A673 (cell line): ENCODE measurements around the gene GPATCH3. TPM values are rescaled to one million over a fixed set of nuclear protein-coding genes. Genes with fewer than 3 reads are reported as not detected.
A peak's percentile ranks its signal among the peaks of the same experiment; 100 is the strongest.

Source experiments
- BruUV-seq: library from RNA; stranded (reverse); fragments of 400-500 nt; replicated peaks from 2 replicates; lab custom pipeline; 2021; lab: Mats Ljungman, UMichigan
- CTCF ChIA-PET: fragments of 300-600 bp; sonication (Branson Sonifier 250); formaldehyde crosslinking; loops from one replicate; lab custom pipeline; 2022; ENCODE audit warnings: antibody characterized with exemption; lab: Charles Lee
- POLR2A ChIA-PET: fragments of 300-600 bp; sonication (Branson Sonifier 250); formaldehyde crosslinking; loops from one replicate; lab custom pipeline; 2022; ENCODE audit warnings: antibody characterized with exemption; ENCODE audit not compliant: low non-redundant PET; lab: Charles Lee
- DNase-seq: peaks from one replicate; pipeline ENCODE4 v3.0.0-alpha.2; 2015; ENCODE audit warnings: low spot score
- H3K27ac ChIP-seq: fragments of 200-600 bp; sonication (generic); 2 replicates; pipeline ENCODE4 v1.5.1; 2016; ENCODE audit warnings: mixed run types, low read depth, mild to moderate bottlenecking, mixed read lengths, antibody characterized with exemption, low read length; ENCODE audit not compliant: poor library complexity, severe bottlenecking
- H3K27me3 ChIP-seq: fragments of 200-600 bp; sonication (generic); replicated peaks from 2 replicates; pipeline ENCODE4 v1.6.1; 2017; ENCODE audit warnings: mixed run types, low read depth, mild to moderate bottlenecking, mixed read lengths, antibody characterized with exemption, low read length; ENCODE audit not compliant: insufficient read depth, poor library complexity
- H3K36me3 ChIP-seq: fragments of 200-600 bp; sonication (generic); 2 replicates; pipeline ENCODE4 v1.6.1; 2016; ENCODE audit warnings: mixed run types, mild to moderate bottlenecking, mixed read lengths, antibody characterized with exemption, low read length; ENCODE audit not compliant: insufficient read depth, poor library complexity, severe bottlenecking
- H3K4me1 ChIP-seq: fragments of 200-600 bp; sonication (generic); 2 replicates; pipeline ENCODE4 v1.6.1; 2017; ENCODE audit warnings: mixed run types, mild to moderate bottlenecking, mixed read lengths, antibody characterized with exemption, low read length; ENCODE audit not compliant: insufficient read depth, poor library complexity, severe bottlenecking
- H3K4me3 ChIP-seq: fragments of 200-600 bp; sonication (generic); 2 replicates; pipeline ENCODE4 v1.5.1; 2016; ENCODE audit warnings: low read depth, mixed run types, mild to moderate bottlenecking, mixed read lengths, low read length; ENCODE audit not compliant: poor library complexity, severe bottlenecking
- H3K9me3 ChIP-seq: fragments of 200-600 bp; sonication (generic); 2 replicates; pipeline ENCODE4 v1.6.1; 2016; ENCODE audit warnings: mixed run types, low read depth, mild to moderate bottlenecking, mixed read lengths, antibody characterized with exemption, low read length; ENCODE audit not compliant: poor library complexity, severe bottlenecking
- EZH2 ChIP-seq: fragments of 200-600 bp; sonication (generic); IDR thresholded peaks from 2 replicates; pipeline ENCODE4 v1.6.1; 2017; ENCODE audit warnings: borderline replicate concordance, low read depth, mild to moderate bottlenecking, mixed read lengths, antibody characterized with exemption, low read length; ENCODE audit not compliant: poor library complexity, severe bottlenecking
- intact Hi-C: fragments of 100-400 bp; cut with micrococcal nuclease; formaldehyde crosslinking; loops from one replicate; pipeline ENCODE4 v1.10.0; 2022; ENCODE audit not compliant: unreplicated experiment
- total RNA-seq: library from RNA; stranded (reverse); gene quantifications from 2 replicates; pipeline ENCODE4 v1.2.3, GENCODE V29; 2021
- TF ChIP-seq, protein P1 (sequence below): fragments of 300-800, 200-600 bp; sonication (generic); conservative IDR thresholded peaks from 2 replicates; pipeline ENCODE4 v1.5.1; 2017; ENCODE audit warnings: low read depth, mild to moderate bottlenecking, antibody characterized with exemption, low read length, moderate library complexity, mixed read lengths

GPATCH3 gene
- total RNA-seq, 1 experiment from 2014 or later: 19.5 TPM

GRCh38 chr1:26897351-26897750 is 2.9 kb downstream of the GPATCH3 start:
- no TSS peak for BruUV-seq
- H3K4me1 ChIP-seq: peaks cover 7% of the 10 kb centered on the region
- DNase-seq: no peak
- CTCF ChIA-PET: interaction anchor here (0.6 to 1.4 kb wide), 3 partner anchors 10 to 77 kb away, joined by 3 to 6 read pairs (median 4); no protein-coding TSS in a partner anchor
- no peaks in the 10 kb centered on the region for H3K9me3 ChIP-seq
- no peaks in the 10 kb centered on the region for H3K27me3 ChIP-seq
- POLR2A ChIA-PET: no interaction called here
- intact Hi-C loops: no loop called here
- no peak for TF ChIP-seq EZH2
- TF ChIP-seq, protein P1, sequence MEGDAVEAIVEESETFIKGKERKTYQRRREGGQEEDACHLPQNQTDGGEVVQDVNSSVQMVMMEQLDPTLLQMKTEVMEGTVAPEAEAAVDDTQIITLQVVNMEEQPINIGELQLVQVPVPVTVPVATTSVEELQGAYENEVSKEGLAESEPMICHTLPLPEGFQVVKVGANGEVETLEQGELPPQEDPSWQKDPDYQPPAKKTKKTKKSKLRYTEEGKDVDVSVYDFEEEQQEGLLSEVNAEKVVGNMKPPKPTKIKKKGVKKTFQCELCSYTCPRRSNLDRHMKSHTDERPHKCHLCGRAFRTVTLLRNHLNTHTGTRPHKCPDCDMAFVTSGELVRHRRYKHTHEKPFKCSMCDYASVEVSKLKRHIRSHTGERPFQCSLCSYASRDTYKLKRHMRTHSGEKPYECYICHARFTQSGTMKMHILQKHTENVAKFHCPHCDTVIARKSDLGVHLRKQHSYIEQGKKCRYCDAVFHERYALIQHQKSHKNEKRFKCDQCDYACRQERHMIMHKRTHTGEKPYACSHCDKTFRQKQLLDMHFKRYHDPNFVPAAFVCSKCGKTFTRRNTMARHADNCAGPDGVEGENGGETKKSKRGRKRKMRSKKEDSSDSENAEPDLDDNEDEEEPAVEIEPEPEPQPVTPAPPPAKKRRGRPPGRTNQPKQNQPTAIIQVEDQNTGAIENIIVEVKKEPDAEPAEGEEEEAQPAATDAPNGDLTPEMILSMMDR: no peak
- H3K36me3 ChIP-seq: peaks cover 17% of the 10 kb centered on the region
- no peak overlapping the region for H3K4me3 ChIP-seq
- no peak overlapping the region for H3K27ac ChIP-seq

DNA sequence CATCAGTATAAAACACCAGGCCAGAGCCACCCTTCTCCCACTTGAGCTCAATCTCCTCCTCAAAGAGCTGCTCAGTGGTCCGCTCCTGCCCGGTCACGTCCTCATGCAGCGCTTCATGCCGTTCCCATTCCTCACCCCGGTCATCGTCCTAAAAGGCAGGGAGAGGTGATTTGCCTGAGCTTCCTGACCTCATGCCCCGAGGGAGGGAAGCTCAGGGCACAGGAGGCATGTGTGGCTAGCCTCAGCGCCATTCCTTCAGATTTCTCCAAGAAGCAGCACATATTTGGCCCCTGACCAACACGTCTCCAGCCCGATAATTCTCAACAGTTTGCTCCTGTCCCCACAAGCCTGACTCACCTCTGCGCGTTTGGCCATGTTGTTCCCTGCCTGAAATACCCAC is 6.0 kb downstream of the GPATCH3 start:
- ChIA-PET CTCF (no interaction called here), POLR2A (no interaction called here)
- DNase-seq: no peak
- Histone ChIP-seq H3K9me3 (no peaks in the 10 kb centered on the region), H3K27ac (no peak overlapping the region), H3K4me3 (no peak overlapping the region), H3K27me3 (no peaks in the 10 kb centered on the region), H3K4me1 (peaks cover 6% of the 10 kb centered on the region), H3K36me3 (peaks cover 21% of the 10 kb centered on the region)
- BruUV-seq: no TSS peak
- intact Hi-C loops: no loop called here
- TF ChIP-seq, protein P1: no peak
- TF ChIP-seq EZH2: no peak

DNA sequence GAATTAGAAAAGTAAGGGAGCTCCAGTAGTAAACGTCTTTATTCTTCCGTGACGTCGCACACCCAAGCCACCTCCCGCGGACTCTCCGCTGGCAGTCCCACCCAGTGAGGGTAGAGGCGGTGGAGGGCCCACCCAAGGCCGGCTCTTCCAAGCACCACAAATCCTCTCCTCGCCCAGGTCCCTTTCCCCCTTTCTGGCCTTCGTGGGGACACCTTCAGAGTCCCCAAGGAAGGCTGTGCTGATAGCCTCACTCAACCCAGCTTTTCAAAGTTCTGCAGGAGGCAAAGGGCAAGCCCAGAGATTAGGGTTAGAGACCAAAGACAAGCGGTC is 9.8 kb downstream of the GPATCH3 start:
- Histone ChIP-seq H3K27ac (peak overlapping the region; percentile 84), H3K9me3 (no peaks in the 10 kb centered on the region), H3K27me3 (no peaks in the 10 kb centered on the region), H3K4me1 (peaks cover 9% of the 10 kb centered on the region), H3K36me3 (peaks cover 41% of the 10 kb centered on the region), H3K4me3 (peak overlapping the region; percentile 70)
- DNase-seq: no peak
- ChIA-PET CTCF (no interaction called here), POLR2A (interaction anchor here (0.6 to 1.4 kb wide), 3 partner anchors 10 to 90 kb away, joined by 8 to 18 read pairs (median 16); partner anchors contain the start of gene GPATCH3)
- intact Hi-C loops: no loop called here
- TF ChIP-seq, protein P1: no peak
- no peak for TF ChIP-seq EZH2
- BruUV-seq: no TSS peak
